Brain pericyte (primary cell): ENCODE measurements around the gene SLC25A26.
A peak's percentile ranks its signal among the peaks of the same experiment; 100 is the strongest.
"Not testable (repeated sequence)": the region's sequence is repeated elsewhere in the genome, so short reads cannot be mapped to it uniquely, and the experiment has no call there.

Source experiments
- DNase-seq: peaks from one replicate; pipeline ENCODE4 v3.0.0-alpha.2; 2012; ENCODE audit warnings: low read depth, low spot score

SLC25A26 gene

GRCh38 chr3:66220602-66221377 is at the start of gene SLC25A26:
SLC25A26 (plus strand) TSS chr3:66221001; CDS start chr3:66221095, 94 bp downstream.
- DNase-seq = peak; percentile 92

- no peak for DNase-seq
Observed at GRCh38 chr3:66172394-66172793, 48.4 kb upstream of the SLC25A26 start.

GRCh38 chr3:66177026-66177425 is 43.8 kb upstream of the SLC25A26 start:
- no peak for DNase-seq

- DNase-seq = no peak
Observed at GRCh38 chr3:66178206-66178605, 42.6 kb upstream of the SLC25A26 start.

- DNase-seq = no peak
Observed at GRCh38 chr3:66179793-66180192, 41.0 kb upstream of the SLC25A26 start.

- DNase-seq = no peak
Observed at GRCh38 chr3:66181764-66182163, 39.0 kb upstream of the SLC25A26 start.

GRCh38 chr3:66182246-66182645 is 38.6 kb upstream of the SLC25A26 start:
- DNase-seq = no peak

- no peak for DNase-seq
Observed at GRCh38 chr3:66186545-66186944, 34.3 kb upstream of the SLC25A26 start.

- DNase-seq = no peak
Observed at GRCh38 chr3:66195347-66195783, 25.4 kb upstream of the SLC25A26 start.

GRCh38 chr3:66196633-66197032 is 24.2 kb upstream of the SLC25A26 start:
- DNase-seq = no peak

GRCh38 chr3:66198437-66199088 is 22.2 kb upstream of the SLC25A26 start:
- DNase-seq = no peak

GRCh38 chr3:66199089-66199473 is 21.7 kb upstream of the SLC25A26 start:
- no peak for DNase-seq

GRCh38 chr3:66200147-66200546 is 20.7 kb upstream of the SLC25A26 start:
- no peak for DNase-seq

GRCh38 chr3:66200786-66201185 is 20.0 kb upstream of the SLC25A26 start:
- no peak for DNase-seq

- DNase-seq = no peak
Observed at GRCh38 chr3:66203275-66203674, 17.5 kb upstream of the SLC25A26 start.

- DNase-seq = no peak
Observed at GRCh38 chr3:66206806-66207205, 14.0 kb upstream of the SLC25A26 start.

- DNase-seq = no peak
Observed at GRCh38 chr3:66208189-66208588, 12.6 kb upstream of the SLC25A26 start.

GRCh38 chr3:66210687-66211295 is 10.0 kb upstream of the SLC25A26 start:
- no peak for DNase-seq

GRCh38 chr3:66211779-66212178 is 9.0 kb upstream of the SLC25A26 start:
- DNase-seq = no peak

- DNase-seq = no peak
Observed at GRCh38 chr3:66215106-66215505, 5.7 kb upstream of the SLC25A26 start.

- no peak for DNase-seq
Observed at GRCh38 chr3:66220066-66220465, 735 bp upstream of the SLC25A26 start.

- DNase-seq = no peak
Observed at GRCh38 chr3:66224220-66224619, 3.4 kb downstream of the SLC25A26 start.

GRCh38 chr3:66226093-66226492 is 5.3 kb downstream of the SLC25A26 start:
- DNase-seq = not testable (repeated sequence)
